HEK293 (cell line): ENCODE data around the gene MRPL46.

Experiments
- CTCF ChIA-PET: fragments of 350-600 bp; formaldehyde crosslinking; extraction: SDS; loops from one replicate; lab custom pipeline; 2021; ENCODE audit warnings: antibody characterized with exemption; lab: Yijun Ruan, JAX
- POLR2A ChIA-PET: fragments of 300-600 bp; formaldehyde crosslinking; extraction: SDS; loops from one replicate; lab custom pipeline; 2020; ENCODE audit warnings: antibody characterized with exemption, inconsistent platforms; lab: Yijun Ruan, JAX
- H3K27ac ChIP-seq: fragments of 200-500 bp; sonication (Bioruptor generic); 2 replicates; pipeline ENCODE4 v1.5.1; 2014; ENCODE audit warnings: low read depth, low read length, control low read depth, inconsistent platforms; ENCODE audit errors: extremely low read depth
- H3K36me3 ChIP-seq, 2 experiments: fragments of 200-500 bp in 1 of 2; sonication (Bioruptor generic) in 1 of 2; 1 replicate in 1 of 2; 2 replicates in 1 of 2; pipeline ENCODE4 v1.5.1; 2014 to 2017; ENCODE audit warnings: inconsistent platforms in 2 of 2, low read length in 2 of 2; ENCODE audit not compliant: control insufficient read depth in 2 of 2, insufficient read depth in 1 of 2
- H3K4me1 ChIP-seq: fragments of 200-500 bp; sonication (Bioruptor generic); 2 replicates; pipeline ENCODE4 v1.5.1; 2014; ENCODE audit warnings: mild to moderate bottlenecking, low read length, inconsistent platforms; ENCODE audit not compliant: control insufficient read depth, insufficient read depth
- H3K4me3 ChIP-seq: 2 replicates; pipeline ENCODE4 v1.5.1; 2011; ENCODE audit warnings: low read depth, mild to moderate bottlenecking, control low read depth, low read length, moderate library complexity
- H3K9me3 ChIP-seq: fragments of 200-500 bp; sonication (Bioruptor generic); 2 replicates; pipeline ENCODE4 v1.5.1; 2014; ENCODE audit warnings: low read depth, low read length, inconsistent platforms; ENCODE audit not compliant: control insufficient read depth, insufficient read depth
- BCL11B ChIP-seq: fragments of 450-650 bp; formaldehyde crosslinking; IDR thresholded peaks from 2 replicates; pipeline ENCODE4 v1.5.1; 2016; ENCODE audit warnings: low read depth, missing biosample characterization, missing genetic modification characterization
- GLI2 ChIP-seq: fragments of 450-650 bp; formaldehyde crosslinking; IDR thresholded peaks from 2 replicates; pipeline ENCODE4; 2017; ENCODE audit warnings: missing biosample characterization, missing genetic modification characterization, low read depth, borderline replicate concordance
- GLI4 ChIP-seq: fragments of 450-650 bp; formaldehyde crosslinking; IDR thresholded peaks from 2 replicates; pipeline ENCODE4 v1.5.1; 2016; ENCODE audit warnings: missing biosample characterization, missing genetic modification characterization
- IKZF3 ChIP-seq: fragments of 450-650 bp; IDR thresholded peaks from 2 replicates; pipeline ENCODE4 v1.5.0; 2018; ENCODE audit warnings: missing biosample characterization, mild to moderate bottlenecking, missing genetic modification characterization, moderate library complexity
- KLF16 ChIP-seq: fragments of 450-650 bp; formaldehyde crosslinking; IDR thresholded peaks from 2 replicates; pipeline ENCODE4 v1.5.1; 2017; ENCODE audit warnings: missing biosample characterization, missing genetic modification characterization
- MEIS1 ChIP-seq: sonication (generic); formaldehyde crosslinking; IDR thresholded peaks from 2 replicates; pipeline ENCODE4 v1.8.1; 2022; ENCODE audit warnings: missing genetic modification reagents, mild to moderate bottlenecking, borderline replicate concordance
- MYNN ChIP-seq: fragments of 450-650 bp; formaldehyde crosslinking; IDR thresholded peaks from 2 replicates; pipeline ENCODE4 v1.5.1; 2016; ENCODE audit warnings: missing biosample characterization, missing genetic modification characterization, borderline replicate concordance
- SCRT1 ChIP-seq: fragments of 450-650 bp; formaldehyde crosslinking; IDR thresholded peaks from 2 replicates; pipeline ENCODE4 v1.5.1; 2016; ENCODE audit warnings: missing biosample characterization, missing genetic modification characterization, borderline replicate concordance
- TRIM28 ChIP-seq: IDR thresholded peaks from 2 replicates; pipeline ENCODE4 v1.6.1; 2011; ENCODE audit warnings: low read length, control low read depth, borderline replicate concordance
- ZNF132 ChIP-seq: fragments of 450-650 bp; formaldehyde crosslinking; IDR thresholded peaks from 2 replicates; pipeline ENCODE4 v1.5.1; 2017; ENCODE audit warnings: missing biosample characterization, missing genetic modification characterization, borderline replicate concordance
- ZNF138 ChIP-seq: fragments of 450-650 bp; formaldehyde crosslinking; IDR thresholded peaks from 2 replicates; pipeline ENCODE4 v1.5.1; 2016; ENCODE audit warnings: missing biosample characterization, missing genetic modification characterization, borderline replicate concordance
- ZNF157 ChIP-seq: fragments of 450-650 bp; formaldehyde crosslinking; IDR thresholded peaks from 2 replicates; pipeline ENCODE4 v1.5.1; 2016; ENCODE audit warnings: missing biosample characterization, missing genetic modification characterization
- ZNF302 ChIP-seq: fragments of 450-650 bp; formaldehyde crosslinking; IDR thresholded peaks from 2 replicates; pipeline ENCODE4 v1.5.1; 2016; ENCODE audit warnings: missing biosample characterization, missing genetic modification characterization, low read depth
- ZNF341 ChIP-seq: fragments of 450-650 bp; formaldehyde crosslinking; IDR thresholded peaks from 2 replicates; pipeline ENCODE4; 2016; ENCODE audit warnings: low read depth, missing biosample characterization, missing genetic modification characterization
- ZNF416 ChIP-seq: fragments of 450-650 bp; formaldehyde crosslinking; IDR thresholded peaks from 2 replicates; pipeline ENCODE4 v1.5.1; 2016; ENCODE audit warnings: missing biosample characterization, missing genetic modification characterization
- ZNF544 ChIP-seq: fragments of 450-650 bp; formaldehyde crosslinking; IDR thresholded peaks from 2 replicates; pipeline ENCODE4 v1.5.0; 2017; ENCODE audit warnings: missing biosample characterization, missing genetic modification characterization
- ZNF548 ChIP-seq: fragments of 450-650 bp; formaldehyde crosslinking; IDR thresholded peaks from 2 replicates; pipeline ENCODE4 v1.5.1; 2016; ENCODE audit warnings: missing biosample characterization, missing genetic modification characterization
- ZNF549 ChIP-seq: fragments of 450-650 bp; IDR thresholded peaks from 2 replicates; pipeline ENCODE4 v1.5.1; 2018; ENCODE audit warnings: missing biosample characterization, missing genetic modification characterization, mild to moderate bottlenecking, inconsistent platforms, moderate library complexity
- ZNF555 ChIP-seq: fragments of 450-650 bp; formaldehyde crosslinking; conservative IDR thresholded peaks from 2 replicates; pipeline ENCODE4 v1.5.1; 2017; ENCODE audit warnings: missing biosample characterization, mild to moderate bottlenecking, missing genetic modification characterization, inconsistent platforms
- ZNF560 ChIP-seq: fragments of 450-650 bp; formaldehyde crosslinking; IDR thresholded peaks from 2 replicates; pipeline ENCODE4 v1.5.1; 2017; ENCODE audit warnings: missing biosample characterization, missing genetic modification characterization, borderline replicate concordance
- ZNF585B ChIP-seq: fragments of 450-650 bp; formaldehyde crosslinking; IDR thresholded peaks from 2 replicates; pipeline ENCODE4 v1.5.1; 2016; ENCODE audit warnings: missing biosample characterization, missing genetic modification characterization
- ZNF707 ChIP-seq: fragments of 450-650 bp; formaldehyde crosslinking; IDR thresholded peaks from 2 replicates; pipeline ENCODE4 v1.5.1; 2016; ENCODE audit warnings: missing biosample characterization, missing genetic modification characterization
- ZNF830 ChIP-seq: fragments of 450-650 bp; IDR thresholded peaks from 2 replicates; pipeline ENCODE4 v1.5.0; 2018; ENCODE audit warnings: missing biosample characterization, missing genetic modification characterization, low read depth, mild to moderate bottlenecking, moderate library complexity
- ZNF837 ChIP-seq: fragments of 450-650 bp; formaldehyde crosslinking; IDR thresholded peaks from 2 replicates; pipeline ENCODE4 v1.5.1; 2016; ENCODE audit warnings: missing biosample characterization, missing genetic modification characterization
- TF ChIP-seq, protein P1 (sequence below): fragments of 450-650 bp; IDR thresholded peaks from 2 replicates; pipeline ENCODE4 v1.5.1; 2018; ENCODE audit warnings: missing biosample characterization, missing genetic modification characterization
- TF ChIP-seq, protein P2 (sequence below): fragments of 450-650 bp; formaldehyde crosslinking; IDR thresholded peaks from 2 replicates; pipeline ENCODE4 v1.5.1; 2016; ENCODE audit warnings: missing biosample characterization, missing genetic modification characterization
- TF ChIP-seq, protein P3 (sequence below): fragments of 450-650 bp; formaldehyde crosslinking; IDR thresholded peaks from 2 replicates; pipeline ENCODE4 v1.5.1; 2017; ENCODE audit warnings: missing biosample characterization, missing genetic modification characterization
- TF ChIP-seq, protein P4 (sequence below): fragments of 450-650 bp; formaldehyde crosslinking; IDR thresholded peaks from 2 replicates; pipeline ENCODE4 v1.5.1; 2016; ENCODE audit warnings: missing biosample characterization, missing genetic modification characterization

MRPL46 gene

DNA sequence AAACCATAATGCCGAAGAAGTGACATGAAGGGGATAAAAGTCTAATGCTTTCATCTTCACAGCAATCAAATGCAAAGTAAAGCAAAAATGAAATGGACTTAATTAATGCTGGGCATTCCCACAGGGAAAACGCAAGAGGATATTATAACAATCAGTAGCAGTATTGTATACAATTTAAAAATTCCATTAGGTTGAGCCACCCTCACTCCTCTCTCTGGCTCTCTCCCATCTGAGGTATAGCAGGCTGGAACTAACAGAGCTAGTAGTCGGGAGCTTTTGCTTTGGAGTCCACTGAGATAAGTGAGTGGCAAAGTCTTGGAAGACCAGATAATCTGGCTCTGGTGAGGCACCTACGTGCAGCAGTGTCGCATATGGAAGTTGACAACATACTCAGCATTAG lies 45.4 kb upstream of the MRPL46 start (continued):
- TF ChIP-seq TRIM28 (no peak), ZNF302 (tag by site-specific recombination) (no peak), ZNF549 (tag by site-specific recombination) (no peak)
- TF ChIP-seq, protein P1, sequence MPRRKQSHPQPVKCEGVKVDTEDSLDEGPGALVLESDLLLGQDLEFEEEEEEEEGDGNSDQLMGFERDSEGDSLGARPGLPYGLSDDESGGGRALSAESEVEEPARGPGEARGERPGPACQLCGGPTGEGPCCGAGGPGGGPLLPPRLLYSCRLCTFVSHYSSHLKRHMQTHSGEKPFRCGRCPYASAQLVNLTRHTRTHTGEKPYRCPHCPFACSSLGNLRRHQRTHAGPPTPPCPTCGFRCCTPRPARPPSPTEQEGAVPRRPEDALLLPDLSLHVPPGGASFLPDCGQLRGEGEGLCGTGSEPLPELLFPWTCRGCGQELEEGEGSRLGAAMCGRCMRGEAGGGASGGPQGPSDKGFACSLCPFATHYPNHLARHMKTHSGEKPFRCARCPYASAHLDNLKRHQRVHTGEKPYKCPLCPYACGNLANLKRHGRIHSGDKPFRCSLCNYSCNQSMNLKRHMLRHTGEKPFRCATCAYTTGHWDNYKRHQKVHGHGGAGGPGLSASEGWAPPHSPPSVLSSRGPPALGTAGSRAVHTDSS, result no peak
- TF ChIP-seq, protein P2, sequence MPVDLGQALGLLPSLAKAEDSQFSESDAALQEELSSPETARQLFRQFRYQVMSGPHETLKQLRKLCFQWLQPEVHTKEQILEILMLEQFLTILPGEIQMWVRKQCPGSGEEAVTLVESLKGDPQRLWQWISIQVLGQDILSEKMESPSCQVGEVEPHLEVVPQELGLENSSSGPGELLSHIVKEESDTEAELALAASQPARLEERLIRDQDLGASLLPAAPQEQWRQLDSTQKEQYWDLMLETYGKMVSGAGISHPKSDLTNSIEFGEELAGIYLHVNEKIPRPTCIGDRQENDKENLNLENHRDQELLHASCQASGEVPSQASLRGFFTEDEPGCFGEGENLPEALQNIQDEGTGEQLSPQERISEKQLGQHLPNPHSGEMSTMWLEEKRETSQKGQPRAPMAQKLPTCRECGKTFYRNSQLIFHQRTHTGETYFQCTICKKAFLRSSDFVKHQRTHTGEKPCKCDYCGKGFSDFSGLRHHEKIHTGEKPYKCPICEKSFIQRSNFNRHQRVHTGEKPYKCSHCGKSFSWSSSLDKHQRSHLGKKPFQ (tag by site-specific recombination), result no peak

DNA sequence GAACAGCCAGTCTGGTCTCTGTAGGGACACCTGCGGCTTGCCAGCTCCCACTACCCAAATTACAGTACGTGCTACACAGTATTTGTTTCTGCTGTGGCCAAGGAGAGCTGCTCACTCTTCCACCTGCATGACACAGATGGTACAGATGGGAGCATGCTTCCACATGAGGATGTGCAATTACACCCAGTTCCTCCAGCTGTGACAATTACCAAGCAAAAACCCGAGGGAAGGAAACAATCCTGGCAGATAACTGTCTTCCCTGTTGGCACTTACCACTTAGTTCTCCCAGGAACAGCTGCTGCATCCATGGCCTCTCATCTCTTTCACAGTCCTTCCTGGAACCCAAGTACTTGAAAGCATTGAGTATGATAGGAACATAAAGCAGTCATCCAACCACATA lies 44.9 kb upstream of the MRPL46 start:
- no peaks in the 10 kb centered on the region for H3K4me1 ChIP-seq
- ChIA-PET CTCF (interaction anchor here (0.7 to 1.0 kb wide), 2 partner anchors 24 to 102 kb away, joined by 3 to 4 read pairs; no protein-coding TSS in a partner anchor), POLR2A (no interaction called here)
- no peak overlapping the region for H3K4me3 ChIP-seq
- TF ChIP-seq MYNN (tag by site-specific recombination), result no peak
- TF ChIP-seq ZNF585B (tag by site-specific recombination), result no peak
- no peak for TF ChIP-seq ZNF157 (tag by site-specific recombination)
- TF ChIP-seq ZNF341 (tag by site-specific recombination), result no peak
- TF ChIP-seq, protein P3, sequence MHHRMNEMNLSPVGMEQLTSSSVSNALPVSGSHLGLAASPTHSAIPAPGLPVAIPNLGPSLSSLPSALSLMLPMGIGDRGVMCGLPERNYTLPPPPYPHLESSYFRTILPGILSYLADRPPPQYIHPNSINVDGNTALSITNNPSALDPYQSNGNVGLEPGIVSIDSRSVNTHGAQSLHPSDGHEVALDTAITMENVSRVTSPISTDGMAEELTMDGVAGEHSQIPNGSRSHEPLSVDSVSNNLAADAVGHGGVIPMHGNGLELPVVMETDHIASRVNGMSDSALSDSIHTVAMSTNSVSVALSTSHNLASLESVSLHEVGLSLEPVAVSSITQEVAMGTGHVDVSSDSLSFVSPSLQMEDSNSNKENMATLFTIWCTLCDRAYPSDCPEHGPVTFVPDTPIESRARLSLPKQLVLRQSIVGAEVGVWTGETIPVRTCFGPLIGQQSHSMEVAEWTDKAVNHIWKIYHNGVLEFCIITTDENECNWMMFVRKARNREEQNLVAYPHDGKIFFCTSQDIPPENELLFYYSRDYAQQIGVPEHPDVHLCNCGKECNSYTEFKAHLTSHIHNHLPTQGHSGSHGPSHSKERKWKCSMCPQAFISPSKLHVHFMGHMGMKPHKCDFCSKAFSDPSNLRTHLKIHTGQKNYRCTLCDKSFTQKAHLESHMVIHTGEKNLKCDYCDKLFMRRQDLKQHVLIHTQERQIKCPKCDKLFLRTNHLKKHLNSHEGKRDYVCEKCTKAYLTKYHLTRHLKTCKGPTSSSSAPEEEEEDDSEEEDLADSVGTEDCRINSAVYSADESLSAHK (tag by site-specific recombination), result no peak
- TF ChIP-seq, protein P4, sequence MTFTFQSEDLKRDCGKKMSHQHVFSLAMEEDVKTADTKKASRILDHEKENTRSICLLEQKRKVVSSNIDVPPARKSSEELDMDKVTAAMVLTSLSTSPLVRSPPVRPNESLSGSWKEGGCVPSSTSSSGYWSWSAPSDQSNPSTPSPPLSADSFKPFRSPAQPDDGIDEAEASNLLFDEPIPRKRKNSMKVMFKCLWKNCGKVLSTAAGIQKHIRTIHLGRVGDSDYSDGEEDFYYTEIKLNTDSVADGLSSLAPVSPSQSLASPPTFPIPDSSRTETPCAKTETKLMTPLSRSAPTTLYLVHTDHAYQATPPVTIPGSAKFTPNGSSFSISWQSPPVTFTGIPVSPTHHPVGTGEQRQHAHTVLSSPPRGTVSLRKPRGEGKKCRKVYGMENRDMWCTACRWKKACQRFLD (tag by site-specific recombination), result no peak
- TF ChIP-seq ZNF707 (tag by site-specific recombination), result no peak
- TF ChIP-seq ZNF560 (tag by site-specific recombination), result no peak
- no peak for TF ChIP-seq SCRT1 (tag by site-specific recombination)
- no peak for TF ChIP-seq ZNF830
- peaks cover 9 to 59% of the 10 kb centered on the region in 2 experiments for H3K36me3 ChIP-seq
- H3K27ac ChIP-seq, result no peak overlapping the region
- no peaks in the 10 kb centered on the region for H3K9me3 ChIP-seq

DNA sequence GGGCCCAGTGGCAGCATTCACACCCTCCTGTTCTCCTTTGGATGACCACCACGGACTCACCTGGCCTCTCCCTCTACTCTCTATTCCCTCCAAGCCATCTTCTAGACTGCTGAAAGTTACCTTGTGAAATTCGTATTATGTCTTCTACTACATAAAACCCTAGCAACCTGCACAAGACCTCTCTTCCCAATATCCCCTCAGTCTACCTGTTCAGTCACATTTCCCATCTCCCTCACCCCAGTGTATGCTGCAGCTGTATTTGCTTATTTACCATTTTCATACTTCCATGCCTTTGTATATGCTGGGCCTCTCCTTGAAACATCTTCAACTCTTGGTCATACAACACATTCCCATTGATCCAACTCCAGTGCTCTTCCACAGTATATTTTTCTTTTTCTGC lies 44.0 kb upstream of the MRPL46 start:
- ChIA-PET CTCF (interaction anchor here (1.0 kb wide), 1 partner anchor 103 kb away, joined by 4 read pairs; no protein-coding TSS in a partner anchor), POLR2A (no interaction called here)
- no peaks in the 10 kb centered on the region for H3K9me3 ChIP-seq
- peaks cover 7 to 57% of the 10 kb centered on the region in 2 experiments for H3K36me3 ChIP-seq
- H3K4me3 ChIP-seq, result no peak overlapping the region
- no peaks in the 10 kb centered on the region for H3K4me1 ChIP-seq
- no peak overlapping the region for H3K27ac ChIP-seq
- TF ChIP-seq ZNF132 (tag by site-specific recombination) (no peak), ZNF416 (tag by site-specific recombination) (no peak), KLF16 (tag by site-specific recombination) (no peak), MEIS1 (CRISPR knock-in tag) (no peak), BCL11B (tag by site-specific recombination) (no peak), ZNF548 (tag by site-specific recombination) (no peak), ZNF138 (no peak), ZNF544 (no peak), ZNF555 (no peak), GLI4 (tag by site-specific recombination) (no peak), GLI2 (tag by site-specific recombination) (no peak), ZNF837 (no peak), IKZF3 (tag by site-specific recombination) (no peak)
